ENCODE data around the gene BRMS1.

BRMS1 gene

GRCh38 chr11:66345316-66345649 lies 379 bp upstream of the BRMS1 start:
- no peak for DNase-seq
- peak overlapping the region; percentile 80 for H3K27ac ChIP-seq (ENCODE audit: insufficient read depth, low read length, poor library complexity, severe bottlenecking)
- peak overlapping the region; percentile 86 for H3K4me3 ChIP-seq (ENCODE audit: insufficient read depth, low read depth, low read length, poor library complexity, severe bottlenecking)
- no peaks in the 10 kb centered on the region for H3K27me3 ChIP-seq (replicated peaks; ENCODE audit: control insufficient read depth, insufficient read depth, low read length, poor library complexity, severe bottlenecking)
- H3K9me3 ChIP-seq (ENCODE audit: control insufficient read depth, low read length), result no peaks in the 10 kb centered on the region
- H3K4me1 ChIP-seq (ENCODE audit: control insufficient read depth, insufficient read depth, low read length, poor library complexity, severe bottlenecking), result peaks cover 27% of the 10 kb centered on the region
- H3K36me3 ChIP-seq (ENCODE audit: control insufficient read depth, insufficient read depth, low read length), result peaks cover 19% of the 10 kb centered on the region

GRCh38 chr11:66343176-66343575 lies 1.7 kb downstream of the BRMS1 start:
- DNase-seq, result no peak
- H3K4me1 ChIP-seq (ENCODE audit: control insufficient read depth, insufficient read depth, low read length, poor library complexity, severe bottlenecking), result peaks cover 24% of the 10 kb centered on the region
- no peaks in the 10 kb centered on the region for H3K9me3 ChIP-seq (ENCODE audit: control insufficient read depth, low read length)
- no peak overlapping the region for H3K27ac ChIP-seq (ENCODE audit: insufficient read depth, low read length, poor library complexity, severe bottlenecking)
- H3K27me3 ChIP-seq (replicated peaks; ENCODE audit: control insufficient read depth, insufficient read depth, low read length, poor library complexity, severe bottlenecking), result no peaks in the 10 kb centered on the region
- H3K4me3 ChIP-seq (ENCODE audit: insufficient read depth, low read depth, low read length, poor library complexity, severe bottlenecking), result no peak overlapping the region
- H3K36me3 ChIP-seq (ENCODE audit: control insufficient read depth, insufficient read depth, low read length), result peaks cover 39% of the 10 kb centered on the region

- H3K4me3 ChIP-seq (ENCODE audit: insufficient read depth, low read depth, low read length, poor library complexity, severe bottlenecking), result no peak overlapping the region
- DNase-seq, result no peak
- no peak overlapping the region for H3K27ac ChIP-seq (ENCODE audit: insufficient read depth, low read length, poor library complexity, severe bottlenecking)
- no peaks in the 10 kb centered on the region for H3K27me3 ChIP-seq (replicated peaks; ENCODE audit: control insufficient read depth, insufficient read depth, low read length, poor library complexity, severe bottlenecking)
- H3K36me3 ChIP-seq (ENCODE audit: control insufficient read depth, insufficient read depth, low read length), result peaks cover 41% of the 10 kb centered on the region
- H3K4me1 ChIP-seq (ENCODE audit: control insufficient read depth, insufficient read depth, low read length, poor library complexity, severe bottlenecking), result peaks cover 24% of the 10 kb centered on the region
- no peaks in the 10 kb centered on the region for H3K9me3 ChIP-seq (ENCODE audit: control insufficient read depth, low read length)
Measured at GRCh38 chr11:66341502-66342126, 3.3 kb downstream of the BRMS1 start.

GRCh38 chr11:66340596-66341501 lies 4.1 kb downstream of the BRMS1 start:
- Histone ChIP-seq H3K27me3 (replicated peaks; ENCODE audit: control insufficient read depth, insufficient read depth, low read length, poor library complexity, severe bottlenecking) (no peaks in the 10 kb centered on the region), H3K36me3 (ENCODE audit: control insufficient read depth, insufficient read depth, low read length) (peaks cover 41% of the 10 kb centered on the region), H3K27ac (ENCODE audit: insufficient read depth, low read length, poor library complexity, severe bottlenecking) (no peak overlapping the region), H3K4me3 (ENCODE audit: insufficient read depth, low read depth, low read length, poor library complexity, severe bottlenecking) (no peak overlapping the region), H3K4me1 (ENCODE audit: control insufficient read depth, insufficient read depth, low read length, poor library complexity, severe bottlenecking) (peaks cover 28% of the 10 kb centered on the region), H3K9me3 (ENCODE audit: control insufficient read depth, low read length) (no peaks in the 10 kb centered on the region)
- no peak for DNase-seq

GRCh38 chr11:66339686-66340483 lies 5.0 kb downstream of the BRMS1 start:
- Histone ChIP-seq H3K9me3 (ENCODE audit: control insufficient read depth, low read length) (no peaks in the 10 kb centered on the region), H3K36me3 (ENCODE audit: control insufficient read depth, insufficient read depth, low read length) (peaks cover 41% of the 10 kb centered on the region), H3K27me3 (replicated peaks; ENCODE audit: control insufficient read depth, insufficient read depth, low read length, poor library complexity, severe bottlenecking) (no peaks in the 10 kb centered on the region), H3K4me3 (ENCODE audit: insufficient read depth, low read depth, low read length, poor library complexity, severe bottlenecking) (no peak overlapping the region), H3K27ac (ENCODE audit: insufficient read depth, low read length, poor library complexity, severe bottlenecking) (no peak overlapping the region), H3K4me1 (ENCODE audit: control insufficient read depth, insufficient read depth, low read length, poor library complexity, severe bottlenecking) (peaks cover 25% of the 10 kb centered on the region)
- no peak for DNase-seq

- Histone ChIP-seq H3K27me3 (replicated peaks; ENCODE audit: control insufficient read depth, insufficient read depth, low read length, poor library complexity, severe bottlenecking) (no peaks in the 10 kb centered on the region), H3K4me1 (ENCODE audit: control insufficient read depth, insufficient read depth, low read length, poor library complexity, severe bottlenecking) (peaks cover 22% of the 10 kb centered on the region), H3K27ac (ENCODE audit: insufficient read depth, low read length, poor library complexity, severe bottlenecking) (no peak overlapping the region), H3K4me3 (ENCODE audit: insufficient read depth, low read depth, low read length, poor library complexity, severe bottlenecking) (no peak overlapping the region), H3K36me3 (ENCODE audit: control insufficient read depth, insufficient read depth, low read length) (peaks cover 41% of the 10 kb centered on the region), H3K9me3 (ENCODE audit: control insufficient read depth, low read length) (no peaks in the 10 kb centered on the region)
- no peak for DNase-seq
Measured at GRCh38 chr11:66339162-66339675, 5.7 kb downstream of the BRMS1 start.

- Histone ChIP-seq H3K4me1 (ENCODE audit: control insufficient read depth, insufficient read depth, low read length, poor library complexity, severe bottlenecking) (peaks cover 17% of the 10 kb centered on the region), H3K27me3 (replicated peaks; ENCODE audit: control insufficient read depth, insufficient read depth, low read length, poor library complexity, severe bottlenecking) (no peaks in the 10 kb centered on the region), H3K4me3 (ENCODE audit: insufficient read depth, low read depth, low read length, poor library complexity, severe bottlenecking) (no peak overlapping the region), H3K27ac (ENCODE audit: insufficient read depth, low read length, poor library complexity, severe bottlenecking) (no peak overlapping the region), H3K9me3 (ENCODE audit: control insufficient read depth, low read length) (no peaks in the 10 kb centered on the region), H3K36me3 (ENCODE audit: control insufficient read depth, insufficient read depth, low read length) (peaks cover 41% of the 10 kb centered on the region)
- no peak for DNase-seq
Measured at GRCh38 chr11:66338276-66339161, 6.4 kb downstream of the BRMS1 start.

- Histone ChIP-seq H3K27me3 (replicated peaks; ENCODE audit: control insufficient read depth, insufficient read depth, low read length, poor library complexity, severe bottlenecking) (no peaks in the 10 kb centered on the region), H3K36me3 (ENCODE audit: control insufficient read depth, insufficient read depth, low read length) (peaks cover 41% of the 10 kb centered on the region), H3K4me1 (ENCODE audit: control insufficient read depth, insufficient read depth, low read length, poor library complexity, severe bottlenecking) (peaks cover 17% of the 10 kb centered on the region), H3K9me3 (ENCODE audit: control insufficient read depth, low read length) (no peaks in the 10 kb centered on the region), H3K4me3 (ENCODE audit: insufficient read depth, low read depth, low read length, poor library complexity, severe bottlenecking) (no peak overlapping the region), H3K27ac (ENCODE audit: insufficient read depth, low read length, poor library complexity, severe bottlenecking) (peak overlapping the region; percentile 17)
- no peak for DNase-seq
Measured at GRCh38 chr11:66337103-66337899, 7.6 kb downstream of the BRMS1 start.

Measured in effector memory CD4-positive, alpha-beta T cell (primary cell).